T47D (cell line): ENCODE results near the gene RAPGEF4.

Experiments
- DNase-seq, 2 experiments: peaks; one replicate each; pipeline versions ENCODE4 v3.0.0 to v3.0.0-alpha.2; 2011 to 2012; ENCODE audit warnings: low read depth in 1 of 2, low spot score in 1 of 2
- JUND ChIP-seq: IDR thresholded peaks from 2 replicates; pipeline ENCODE4 v1.6.1; 2012; ENCODE audit warnings: low read depth
- in situ Hi-C: cut with HindIII; loops from 2 replicates; pipeline ENCODE4 v1.10.0; 2016; ENCODE audit warnings: low sequenced_read_pairs, low pct_unique_long_range_greater_than_20kb

RAPGEF4 gene

DNA sequence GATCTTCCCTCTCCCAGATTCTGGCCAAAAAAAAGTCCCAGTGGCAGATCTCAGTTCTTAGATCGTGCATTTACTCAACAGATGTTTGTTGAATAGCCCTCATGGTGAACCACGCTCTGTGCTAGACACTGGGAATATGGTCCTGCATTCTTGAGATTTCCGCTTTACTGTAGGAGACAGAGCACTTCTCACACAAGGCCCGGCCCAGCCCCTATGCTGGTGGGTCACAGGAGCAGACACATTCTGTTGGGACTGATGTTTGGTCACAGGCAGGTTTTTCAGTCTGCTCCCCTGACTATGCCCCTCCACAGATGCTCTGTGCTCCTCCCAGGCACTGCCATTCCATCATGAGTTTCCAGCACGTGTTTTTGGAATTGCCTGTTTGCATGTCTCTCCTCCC, 110.9 kb downstream of the RAPGEF4 start:
- no peak for TF ChIP-seq JUND
- no peak for DNase-seq
- in situ Hi-C loops: no loop called here

DNA sequence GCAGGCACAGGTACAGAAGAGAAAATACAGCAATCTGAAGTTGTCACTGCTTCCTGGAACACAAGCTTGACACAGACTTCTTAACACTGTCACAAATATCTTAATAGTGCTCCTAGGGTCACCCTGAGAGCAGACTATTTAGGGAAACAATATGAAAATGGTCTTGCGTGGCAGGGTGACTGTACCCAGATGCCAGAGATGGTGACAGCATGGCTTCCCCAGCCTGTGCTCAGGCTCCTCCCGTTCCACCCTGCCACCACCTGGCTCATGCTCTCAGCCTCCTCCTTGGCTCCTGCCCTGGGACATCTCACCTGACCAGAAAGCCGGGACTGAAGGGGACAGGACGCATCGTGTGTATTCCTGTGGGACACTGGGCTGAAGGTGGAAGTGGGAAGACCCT, 111.5 kb downstream of the RAPGEF4 start:
- in situ Hi-C loops: no loop called here
- no peak for TF ChIP-seq JUND
- DNase-seq: no peak

DNA sequence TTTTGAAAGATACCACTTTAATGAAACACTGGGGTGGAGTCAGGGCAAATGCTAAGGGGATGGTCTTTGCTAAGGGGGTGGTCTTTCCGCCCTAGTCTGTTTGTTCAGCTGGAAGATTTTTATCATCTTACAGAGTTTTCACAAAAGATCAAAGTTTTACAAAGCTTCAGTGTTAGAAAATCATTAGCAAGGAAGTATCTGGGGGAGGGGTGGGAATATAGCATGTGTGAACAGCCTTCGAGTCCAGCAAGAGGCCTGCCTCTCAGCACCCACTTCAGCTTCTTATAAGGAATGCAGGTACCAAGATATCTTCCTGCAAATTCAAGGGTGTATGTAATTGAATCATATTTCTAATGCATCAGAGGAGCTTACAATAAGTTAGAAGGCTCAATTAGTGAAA, 112.9 kb downstream of the RAPGEF4 start:
- no peak for DNase-seq
- no peak for TF ChIP-seq JUND
- in situ Hi-C loops: no loop called here

DNA sequence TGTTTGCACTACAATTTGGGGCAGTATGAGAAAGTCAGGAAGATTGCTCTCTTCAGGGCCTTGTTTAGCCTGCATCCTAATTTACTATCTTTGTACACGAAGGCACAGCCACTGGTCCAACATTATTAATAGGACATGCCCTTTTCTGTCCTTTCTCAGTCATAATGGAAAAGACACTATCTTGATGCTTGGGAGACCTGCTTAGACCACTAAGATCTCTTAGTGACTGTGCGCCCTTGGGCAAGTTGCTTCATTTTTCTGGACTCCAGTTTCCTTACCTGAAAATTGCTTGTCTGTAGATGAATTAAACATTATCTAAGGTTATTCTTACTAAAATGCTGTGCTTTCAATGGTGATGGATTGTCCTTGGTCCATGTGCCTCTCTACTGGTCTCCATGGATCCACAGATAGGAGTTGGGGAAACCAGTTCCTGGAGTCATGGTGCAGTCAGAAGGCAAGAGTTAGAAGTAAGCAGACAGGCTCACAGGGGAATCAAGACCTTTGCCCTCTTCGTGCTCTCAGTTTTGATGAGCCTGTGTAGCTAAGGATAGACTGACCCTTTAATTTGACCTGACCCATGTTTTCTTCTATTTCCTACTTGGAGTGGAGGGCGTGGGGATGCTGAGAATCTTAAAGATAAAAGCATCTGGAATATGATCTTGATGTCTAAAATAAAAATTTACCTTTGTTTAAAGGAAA, 114.0 kb downstream of the RAPGEF4 start:
- no peak for DNase-seq
- TF ChIP-seq JUND: no peak
- in situ Hi-C loops: no loop called here

DNA sequence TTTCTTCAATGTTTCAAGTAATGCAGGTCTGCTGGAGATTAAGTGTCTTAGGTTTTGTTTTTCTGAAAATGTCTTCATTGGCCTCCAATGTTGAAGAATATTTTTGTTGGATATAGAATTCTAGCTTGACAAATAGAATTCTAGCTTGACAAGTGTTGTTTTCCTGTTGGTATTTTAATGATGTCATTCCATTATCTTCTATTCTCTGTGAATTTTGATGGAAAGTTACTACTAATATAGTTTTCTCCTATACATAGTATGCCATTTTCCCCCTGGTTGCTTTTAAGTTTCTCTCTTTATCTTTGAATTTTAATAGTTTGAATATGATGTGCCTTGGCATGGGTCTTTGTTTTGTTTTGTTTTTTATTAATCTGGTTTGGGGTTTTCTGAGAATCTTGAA, 119.9 kb downstream of the RAPGEF4 start:
- no peak for TF ChIP-seq JUND
- in situ Hi-C loops: no loop called here
- DNase-seq: no peak

DNA sequence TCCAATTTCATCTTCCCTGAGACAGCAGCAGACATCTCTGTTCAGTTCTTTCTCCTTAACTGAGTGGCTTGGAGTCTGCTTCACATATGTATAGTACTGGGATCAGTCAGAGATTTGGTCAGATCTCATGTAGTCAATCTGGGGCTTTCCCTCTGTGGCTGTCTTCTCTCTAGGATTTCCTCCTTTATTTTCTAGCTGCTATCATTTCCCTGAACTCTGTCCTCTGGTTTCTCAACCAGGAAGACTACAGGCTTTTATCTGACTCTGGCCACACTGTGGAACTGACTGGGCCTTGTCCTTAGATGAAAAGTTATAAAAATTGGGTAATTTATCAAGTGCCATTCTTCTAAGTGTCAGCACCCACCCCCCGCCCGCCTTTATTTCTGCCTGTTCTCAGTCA, 121.0 kb downstream of the RAPGEF4 start:
- DNase-seq: no peak
- in situ Hi-C loops: no loop called here
- TF ChIP-seq JUND: no peak

DNA sequence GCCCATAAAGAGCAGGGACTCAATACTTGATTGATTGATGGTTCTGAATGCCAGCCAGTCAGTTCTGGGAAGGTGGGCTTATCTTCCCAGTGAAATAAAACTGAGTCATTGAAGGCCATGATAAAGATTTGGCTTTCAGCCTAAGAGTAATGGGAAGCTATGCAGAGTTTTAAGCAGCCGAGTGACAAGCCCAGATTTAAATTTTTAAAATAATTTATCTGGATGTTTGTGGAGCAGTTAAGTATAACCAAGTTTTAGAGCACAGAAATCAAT, 122.8 kb downstream of the RAPGEF4 start:
- in situ Hi-C loops: no loop called here
- no peak for DNase-seq
- no peak for TF ChIP-seq JUND

DNA sequence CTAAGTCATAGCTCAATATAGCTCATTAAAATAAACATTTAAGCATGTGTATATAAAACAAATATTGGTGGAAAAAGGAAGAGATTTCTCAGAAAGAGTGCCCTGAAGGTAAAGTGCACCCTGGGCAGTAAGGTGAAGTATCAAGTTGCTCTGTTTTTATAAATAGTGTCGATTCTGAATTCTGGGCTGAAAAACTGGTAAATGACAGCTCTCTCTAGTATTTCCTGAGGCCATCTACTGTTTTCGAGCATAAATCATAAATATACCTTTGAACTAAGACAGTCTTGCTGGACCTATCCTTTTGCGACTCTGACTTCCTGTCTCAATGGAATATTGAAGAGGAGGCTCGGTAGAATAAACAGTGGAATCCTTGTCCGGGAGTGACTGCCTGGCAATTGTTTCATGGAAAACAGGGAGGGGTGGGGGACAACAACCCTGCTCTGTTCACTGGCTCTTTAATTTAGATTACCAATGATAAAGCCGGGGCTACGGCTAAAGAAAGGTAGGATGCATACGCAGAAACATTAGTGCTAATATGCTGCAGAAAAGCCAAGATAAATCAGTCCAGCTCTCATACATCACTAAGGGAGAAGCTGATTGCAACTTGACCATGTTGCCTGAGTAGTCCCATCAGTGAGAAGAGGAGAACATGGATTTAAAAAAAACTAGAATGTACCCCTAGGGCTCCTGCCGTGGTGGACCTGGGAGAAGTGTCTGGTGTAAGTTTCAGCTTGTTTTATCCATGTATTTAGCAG, 124.1 kb downstream of the RAPGEF4 start:
- DNase-seq: no peak

DNA sequence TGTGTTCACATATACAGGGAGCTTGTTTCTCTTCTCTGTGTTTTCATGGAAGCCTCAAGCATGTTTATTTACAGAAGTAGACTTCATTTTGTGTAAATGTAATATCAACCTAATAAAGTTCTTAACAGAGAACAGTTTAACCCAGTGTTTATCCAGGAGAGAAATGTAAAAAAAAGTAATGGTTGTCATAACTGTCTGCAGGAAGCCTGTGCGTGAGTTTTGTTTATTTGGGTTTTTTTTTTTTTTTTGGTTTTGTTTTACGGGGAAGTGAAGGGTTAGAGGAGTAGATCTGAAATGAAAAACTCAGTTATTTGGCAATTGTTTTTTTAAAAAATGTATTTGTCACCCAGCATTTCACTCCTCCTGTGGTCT, 124.7 kb downstream of the RAPGEF4 start:
- no peak for DNase-seq
- no peak for TF ChIP-seq JUND
- in situ Hi-C loops: no loop called here

More for the DNA sequence above, 124.1 kb downstream of the RAPGEF4 start:
- no peak for TF ChIP-seq JUND
- in situ Hi-C loops: no loop called here

DNA sequence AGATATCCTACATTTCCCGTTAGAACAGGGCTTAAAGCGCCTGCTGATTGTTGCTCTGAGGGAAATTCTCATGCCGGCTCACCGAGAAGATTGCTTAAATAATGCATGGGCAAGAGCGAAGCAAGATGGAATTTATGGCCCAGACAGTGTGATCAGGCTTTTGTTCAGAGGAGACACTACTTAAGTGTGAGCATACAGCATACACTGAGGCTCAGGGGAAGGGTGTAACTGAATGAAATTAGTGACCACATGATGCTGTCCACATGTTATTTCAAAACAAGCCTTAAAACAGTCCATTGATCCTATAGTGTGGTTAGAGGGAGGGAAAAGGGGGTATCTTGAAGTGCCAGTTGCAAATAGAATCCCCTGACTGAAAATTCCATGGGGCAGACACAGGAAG, 125.5 kb downstream of the RAPGEF4 start:
- no peak for DNase-seq
- no peak for TF ChIP-seq JUND
- in situ Hi-C loops: no loop called here

DNA sequence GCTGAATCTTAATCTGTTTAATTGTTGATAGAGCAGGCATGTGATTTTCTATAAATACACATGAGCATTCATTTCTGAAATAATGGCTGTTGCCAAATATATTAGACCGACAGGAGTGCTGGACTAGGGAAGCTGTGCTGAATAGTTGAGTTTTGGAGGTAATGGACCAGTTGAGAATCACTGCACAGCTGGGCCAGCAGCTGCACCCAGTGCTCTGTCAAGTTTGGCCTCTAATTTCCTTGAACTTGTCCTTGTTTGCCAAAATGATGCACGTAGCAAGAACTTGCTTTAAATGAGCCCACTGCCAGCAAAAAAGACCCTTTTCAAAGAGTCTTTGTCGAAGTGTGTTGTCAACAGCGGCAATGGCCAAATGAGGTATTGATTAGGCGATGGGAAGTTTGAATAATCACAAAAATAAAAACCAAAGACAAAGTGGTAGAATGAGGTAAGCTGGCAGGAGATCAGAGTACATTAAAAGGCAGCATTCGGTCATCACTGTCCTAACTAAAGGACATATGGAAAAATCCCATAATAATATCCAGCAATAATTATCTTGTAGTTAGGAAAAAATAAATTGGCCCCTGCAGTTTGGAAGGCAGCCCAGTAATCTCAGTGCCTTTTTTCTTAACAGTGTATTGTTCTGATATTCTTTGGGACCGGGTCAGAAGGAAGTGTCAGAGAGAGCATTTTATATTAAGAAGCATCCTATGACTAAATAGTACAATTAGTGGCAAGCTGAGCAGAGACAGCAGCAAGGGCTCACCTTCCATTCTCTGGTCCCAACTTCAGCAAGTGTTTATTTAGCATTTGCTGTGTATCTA, 126.2 kb downstream of the RAPGEF4 start:
- TF ChIP-seq JUND: no peak
- DNase-seq: no peak
- in situ Hi-C loops: no loop called here

DNA sequence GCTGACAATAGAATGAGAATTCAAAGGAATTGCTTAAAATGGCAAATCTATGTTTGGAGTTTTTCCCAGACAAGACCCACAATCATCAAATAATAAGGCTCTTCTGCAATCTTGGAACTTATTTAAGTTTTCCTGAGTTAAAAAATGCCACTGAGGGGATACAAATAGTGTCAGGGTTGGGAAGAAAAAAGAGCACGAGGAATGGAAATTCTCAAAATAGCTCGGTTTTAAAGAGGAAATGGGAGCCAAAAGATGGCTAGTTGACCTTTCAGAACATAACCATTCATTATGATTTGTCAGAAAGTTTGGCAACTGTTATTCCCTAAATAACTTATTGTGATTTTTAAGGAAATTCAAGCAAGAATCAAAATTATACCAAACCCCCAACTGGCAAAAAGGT, 127.7 kb downstream of the RAPGEF4 start:
- no peak for TF ChIP-seq JUND
- in situ Hi-C loops: no loop called here
- no peak for DNase-seq

DNA sequence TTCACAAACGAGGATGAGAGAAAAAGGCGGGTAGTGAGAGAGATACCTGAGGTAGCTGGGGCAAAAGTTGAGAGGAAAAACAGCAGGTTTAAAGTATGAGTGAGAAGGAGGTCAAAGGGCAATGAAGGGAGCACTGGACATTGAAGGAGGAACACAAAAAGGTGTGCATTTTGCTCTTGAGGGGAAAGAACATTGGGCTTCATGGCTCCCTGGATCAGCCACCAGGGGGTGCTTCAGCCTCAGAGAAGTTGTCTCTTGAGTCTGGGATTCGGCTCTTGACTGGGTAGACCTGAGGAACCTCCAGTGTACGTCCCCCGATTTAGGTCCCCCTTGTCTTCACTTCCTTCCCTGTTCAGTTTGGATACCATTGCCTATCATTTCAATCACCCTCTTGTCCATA, 128.5 kb downstream of the RAPGEF4 start:
- in situ Hi-C loops: no loop called here

More for the DNA sequence above, 128.5 kb downstream of the RAPGEF4 start:
- no peak for TF ChIP-seq JUND
- DNase-seq: peak in 1 of 2 experiments; percentile 62
